Esophagus muscularis mucosa (tissue), 4 donors: ENCODE data around the gene BRF1. TPM values are rescaled to one million over a fixed set of nuclear protein-coding genes. Genes with fewer than 3 reads are reported as not detected.

Experiments
- DNase-seq: peaks from one replicate; pipeline ENCODE4 v3.0.0-alpha.2; 2017; ENCODE audit errors: extremely low spot score
- H3K27ac ChIP-seq, 4 donors: fragments of 200-600 bp; sonication (generic); replicated peaks in 1 of 4; 1 replicate in 3 of 4; 2 replicates in 1 of 4; pipeline ENCODE4 v1.5.1; 2016 to 2019; ENCODE audit warnings: mild to moderate bottlenecking in 1 of 4
- H3K27me3 ChIP-seq, 4 donors: fragments of 200-600 bp; sonication (generic); one replicate each; pipeline versions ENCODE4 v1.5.1 to v1.6.0; 2016 to 2019
- H3K36me3 ChIP-seq, 4 donors: fragments of 200-600 bp; sonication (generic); one replicate each; pipeline ENCODE4 v1.5.1; 2016 to 2019
- H3K4me1 ChIP-seq, 4 donors: fragments of 200-600 bp; sonication (generic); one replicate each; pipeline ENCODE4 v1.5.1; 2016 to 2019
- H3K4me3 ChIP-seq, 4 donors: fragments of 200-600 bp; sonication (generic); 1 replicate in 2 of 4; 2 replicates in 2 of 4; pipeline ENCODE4 v1.5.1; 2016 to 2019; ENCODE audit warnings: mild to moderate bottlenecking in 4 of 4, moderate library complexity in 1 of 4
- H3K9me3 ChIP-seq, 4 donors: fragments of 200-600 bp; sonication (generic); 1 replicate in 3 of 4; 2 replicates in 1 of 4; pipeline ENCODE4 v1.5.1; 2016 to 2019
- EP300 ChIP-seq: sonication (generic); formaldehyde crosslinking; IDR thresholded peaks from one replicate; pipeline ENCODE4 v1.6.1; 2017; ENCODE audit warnings: antibody characterized with exemption
- POLR2A ChIP-seq: fragments of 450-650 bp; IDR thresholded peaks from one replicate; pipeline ENCODE4 v1.6.1; 2017; ENCODE audit warnings: antibody characterized with exemption, moderate library complexity, mild to moderate bottlenecking, low read depth
- POLR2AphosphoS5 ChIP-seq, 2 donors: sonication (generic); formaldehyde crosslinking; IDR thresholded peaks; one replicate each; pipeline ENCODE4 v1.6.1; 2017; ENCODE audit warnings: antibody characterized with exemption in 2 of 2
- WGBS: methylation state at CpG from one replicate; pipeline ENCODE4 v1.1.5; 2018; 5-methylcytosine and 5-hydroxymethylcytosine counted together
- intact Hi-C: fragments of 100-400 bp; cut with DNase I; formaldehyde crosslinking; loops from one replicate; pipeline ENCODE4 v1.15.1; 2023
- total RNA-seq, 4 donors: library from RNA; depleted of rRNA; stranded (reverse); fragments of >200 nt; gene quantifications; one replicate each; pipeline versions ENCODE4 v1.1.0 to v1.2.1, GENCODE V29; 2016
- TF ChIP-seq, protein P1 (sequence below), 3 experiments: fragments of 200-600 bp in 2 of 3; fragments of 450-650 bp in 1 of 3; sonication (generic) in 2 of 3; IDR thresholded peaks; one replicate each; pipeline ENCODE4 v1.5.1; 2017 to 2019; ENCODE audit warnings: antibody characterized with exemption in 3 of 3, mild to moderate bottlenecking in 2 of 3, moderate library complexity in 1 of 3

BRF1 gene
- total RNA-seq, 4 donors from 2014 or later: 23.0 to 47.3 (median 41.4) TPM

DNA sequence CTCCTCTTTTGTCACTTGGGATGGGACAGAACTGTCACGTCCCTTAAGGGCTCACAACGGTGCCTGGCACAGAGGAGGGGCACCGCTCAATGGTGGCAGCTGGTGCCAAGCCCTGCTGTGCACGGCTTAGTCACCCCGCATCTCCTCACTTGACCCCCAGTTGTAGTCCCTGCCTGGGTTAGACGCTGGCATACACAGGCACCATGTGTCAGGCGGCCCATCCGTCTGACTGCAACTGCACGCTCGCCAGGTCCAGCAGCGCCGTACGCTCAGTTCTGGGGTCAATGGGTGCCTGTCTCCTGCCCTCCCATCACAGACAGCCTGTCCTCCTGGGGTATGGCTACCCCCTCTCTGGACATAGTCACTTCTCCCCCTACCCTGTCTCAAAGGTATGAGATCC is 12.2 kb upstream of the BRF1 start:
- no peaks in the 10 kb centered on the region for H3K27me3 ChIP-seq
- intact Hi-C loops: loop anchor here (10.0 kb wide), 1 partner anchor 68 kb away; the partner anchor contains the start of gene BTBD6
- TF ChIP-seq POLR2A: no peak
- TF ChIP-seq POLR2AphosphoS5 (IDR thresholded peaks at IDR 0.05): no peak
- TF ChIP-seq, protein P1, sequence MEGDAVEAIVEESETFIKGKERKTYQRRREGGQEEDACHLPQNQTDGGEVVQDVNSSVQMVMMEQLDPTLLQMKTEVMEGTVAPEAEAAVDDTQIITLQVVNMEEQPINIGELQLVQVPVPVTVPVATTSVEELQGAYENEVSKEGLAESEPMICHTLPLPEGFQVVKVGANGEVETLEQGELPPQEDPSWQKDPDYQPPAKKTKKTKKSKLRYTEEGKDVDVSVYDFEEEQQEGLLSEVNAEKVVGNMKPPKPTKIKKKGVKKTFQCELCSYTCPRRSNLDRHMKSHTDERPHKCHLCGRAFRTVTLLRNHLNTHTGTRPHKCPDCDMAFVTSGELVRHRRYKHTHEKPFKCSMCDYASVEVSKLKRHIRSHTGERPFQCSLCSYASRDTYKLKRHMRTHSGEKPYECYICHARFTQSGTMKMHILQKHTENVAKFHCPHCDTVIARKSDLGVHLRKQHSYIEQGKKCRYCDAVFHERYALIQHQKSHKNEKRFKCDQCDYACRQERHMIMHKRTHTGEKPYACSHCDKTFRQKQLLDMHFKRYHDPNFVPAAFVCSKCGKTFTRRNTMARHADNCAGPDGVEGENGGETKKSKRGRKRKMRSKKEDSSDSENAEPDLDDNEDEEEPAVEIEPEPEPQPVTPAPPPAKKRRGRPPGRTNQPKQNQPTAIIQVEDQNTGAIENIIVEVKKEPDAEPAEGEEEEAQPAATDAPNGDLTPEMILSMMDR (IDR thresholded peaks at IDR 0.05): no peak
- no peak for TF ChIP-seq EP300
- no peak overlapping the region for H3K4me3 ChIP-seq
- WGBS: 84% methylated on average over 5 of the region's 13 CpGs
- H3K36me3 ChIP-seq: no peaks in the 10 kb centered on the region
- no peaks in the 10 kb centered on the region for H3K9me3 ChIP-seq
- DNase-seq: no peak
- peaks cover 36 to 48% (median 43%) of the 10 kb centered on the region in 4 donors for H3K4me1 ChIP-seq
- peak overlapping the region; percentile 90 to 99 (median 98) for H3K27ac ChIP-seq

DNA sequence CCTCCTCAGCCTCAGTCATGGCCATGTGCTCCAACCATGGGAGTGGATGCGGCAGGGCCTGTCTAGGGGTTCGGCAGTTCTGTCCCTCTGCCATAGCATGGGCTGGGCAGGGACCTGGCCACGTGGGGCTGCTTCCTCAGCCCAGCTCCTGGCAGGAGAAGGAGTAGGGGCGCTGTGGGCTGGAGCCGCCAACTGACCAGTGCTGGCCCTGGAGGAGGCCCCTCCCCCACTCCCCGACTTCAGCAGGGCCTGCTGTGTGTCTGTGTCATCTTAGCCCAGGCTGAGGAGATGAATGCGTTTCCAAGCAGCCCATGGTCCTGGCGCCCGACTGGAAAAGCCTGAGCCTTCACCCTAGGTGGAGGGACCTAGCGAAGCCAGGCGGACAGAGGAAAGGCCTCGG is 11.0 kb upstream of the BRF1 start:
- WGBS: 77% methylated on average over 8 of the region's 12 CpGs
- TF ChIP-seq, protein P1 (IDR thresholded peaks at IDR 0.05): no peak
- TF ChIP-seq EP300 (no peak), POLR2A (no peak), POLR2AphosphoS5 (IDR thresholded peaks at IDR 0.05) (no peak)
- Histone ChIP-seq H3K9me3 (no peaks in the 10 kb centered on the region), H3K27ac (no peak overlapping the region), H3K36me3 (no peaks in the 10 kb centered on the region), H3K27me3 (no peaks in the 10 kb centered on the region), H3K4me1 (peaks cover 25 to 36% (median 31%) of the 10 kb centered on the region in 4 donors), H3K4me3 (no peak overlapping the region)
- intact Hi-C loops: loop anchor here (10.0 kb wide), 1 partner anchor 67 kb away; the partner anchor contains the start of gene BTBD6
- DNase-seq: no peak

DNA sequence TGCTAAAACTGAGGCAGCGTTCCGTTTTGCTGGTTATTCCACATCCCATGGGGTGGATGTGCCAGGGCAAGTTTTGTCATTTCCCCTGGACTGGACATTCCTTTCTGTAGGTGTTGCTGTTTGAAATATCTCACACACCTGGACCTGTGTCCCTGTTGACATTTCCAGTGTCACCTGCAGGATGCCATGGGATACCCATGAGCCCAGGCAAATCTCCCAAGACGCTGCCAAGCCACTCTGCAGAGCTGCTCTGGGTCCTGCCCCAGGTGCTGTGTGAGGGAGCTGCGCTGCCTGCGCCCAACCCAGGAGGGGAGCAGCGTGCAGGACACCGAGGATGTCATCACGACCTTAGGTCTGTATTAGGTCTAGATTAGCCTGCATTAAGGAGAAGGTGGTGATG is 8.6 kb upstream of the BRF1 start:
- no peak for TF ChIP-seq POLR2AphosphoS5 (IDR thresholded peaks at IDR 0.05)
- TF ChIP-seq, protein P1 (IDR thresholded peaks at IDR 0.05): no peak
- TF ChIP-seq EP300: no peak
- TF ChIP-seq POLR2A: no peak
- Histone ChIP-seq H3K36me3 (no peaks in the 10 kb centered on the region), H3K4me1 (peaks cover 8 to 18% (median 14%) of the 10 kb centered on the region in 4 donors), H3K27me3 (no peaks in the 10 kb centered on the region), H3K9me3 (no peaks in the 10 kb centered on the region), H3K4me3 (no peak overlapping the region), H3K27ac (no peak overlapping the region)
- intact Hi-C loops: no loop called here
- DNase-seq: no peak
- 100% methylated on average over 8 of the region's 8 CpGs for WGBS

DNA sequence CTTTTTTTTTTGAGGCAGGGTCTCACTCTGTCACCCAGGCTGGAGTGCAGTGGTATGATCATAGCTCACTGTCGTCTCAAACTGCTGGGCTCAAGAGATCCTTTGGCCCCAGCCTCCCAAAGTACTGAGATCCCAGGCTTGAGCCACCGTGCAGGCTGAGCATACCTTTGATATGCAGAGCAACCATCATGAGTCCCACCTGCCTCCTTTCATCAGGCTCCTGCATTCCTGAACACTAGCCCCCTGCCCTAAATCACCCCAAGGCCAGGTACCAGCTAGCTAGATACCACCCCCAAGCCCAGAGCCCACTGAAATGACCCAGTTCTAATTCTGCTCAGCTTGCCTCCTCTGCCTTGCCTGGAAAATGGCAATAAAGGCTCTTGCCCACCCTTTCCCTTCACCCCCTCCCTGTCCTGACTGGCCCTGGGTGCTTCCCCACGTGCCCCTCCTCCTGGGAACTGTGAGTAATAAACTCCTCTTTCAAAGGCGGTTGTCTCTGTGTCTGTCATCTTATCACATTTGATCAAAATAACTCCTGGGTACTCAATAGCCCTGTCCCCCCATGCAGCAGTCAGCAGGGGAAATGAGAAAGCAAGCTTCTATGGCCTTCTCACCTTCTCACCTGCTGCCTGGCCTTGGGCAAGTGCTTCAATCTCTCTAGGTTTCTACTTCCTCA is 6.4 kb upstream of the BRF1 start:
- no peak for TF ChIP-seq POLR2AphosphoS5 (IDR thresholded peaks at IDR 0.05)
- TF ChIP-seq, protein P1 (IDR thresholded peaks at IDR 0.05): no peak
- no peak for TF ChIP-seq POLR2A
- TF ChIP-seq EP300: no peak
- Histone ChIP-seq H3K36me3 (no peaks in the 10 kb centered on the region), H3K27ac (no peak overlapping the region), H3K9me3 (no peaks in the 10 kb centered on the region), H3K4me1 (peaks cover 0 to 4% (median 0%) of the 10 kb centered on the region in 4 donors), H3K27me3 (no peaks in the 10 kb centered on the region), H3K4me3 (no peak overlapping the region)
- no peak for DNase-seq
- 87% methylated on average over 4 of the region's 4 CpGs for whole genome bisulfite sequencing
- intact Hi-C loops: no loop called here
